HG03135 (cell line): Measurements from ENCODE around the gene SLF1.

ENCODE experiments used
- ATAC-seq: cut with Tn5 transposase; IDR thresholded peaks from one replicate; pipeline ENCODE4 v1.9.1; 2021; ENCODE audit warnings: mild to moderate bottlenecking, moderate library complexity; ENCODE audit not compliant: unreplicated experiment

The SLF1 gene

DNA sequence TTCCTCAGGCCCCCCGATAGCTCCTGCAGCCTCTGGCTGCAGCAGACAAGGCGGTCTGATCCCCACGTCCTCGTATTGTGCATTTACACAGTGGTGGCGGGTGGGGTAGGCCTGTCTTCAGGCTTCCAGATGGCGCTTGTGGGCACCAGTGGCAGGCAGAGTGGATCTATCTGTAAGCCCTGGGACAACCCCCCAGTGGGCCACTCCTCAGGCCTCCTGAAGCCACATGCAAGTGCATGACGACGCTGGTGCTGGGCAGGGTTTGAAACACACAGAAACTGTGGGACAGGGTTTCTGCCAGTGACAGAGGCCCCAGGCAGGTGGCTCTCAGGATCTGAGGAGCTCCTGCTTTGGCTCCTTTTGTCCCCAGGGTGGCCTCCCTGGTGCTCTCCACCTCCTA is 42.0 kb downstream of the SLF1 start:
- no peak for ATAC-seq

DNA sequence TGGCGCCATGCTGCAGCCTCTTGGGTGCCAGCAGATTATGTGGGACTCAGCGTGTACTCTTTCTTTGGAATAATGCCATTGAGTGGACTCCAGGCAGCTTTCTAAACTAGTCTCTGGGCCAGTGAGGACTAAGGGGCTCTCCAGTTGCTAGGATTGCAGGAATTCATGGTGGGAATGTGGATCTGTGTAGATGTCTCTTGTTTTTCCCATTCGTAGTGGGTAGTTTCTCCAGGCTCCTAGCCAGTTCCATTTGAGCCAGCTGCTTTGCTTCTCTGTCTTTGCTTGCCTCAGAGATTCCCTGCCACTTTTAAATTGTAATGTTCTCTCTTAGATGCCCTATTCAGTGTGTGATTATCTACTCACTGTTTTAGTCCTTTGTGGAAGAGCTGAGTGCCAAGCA is 42.6 kb downstream of the SLF1 start:
- no peak for ATAC-seq

DNA sequence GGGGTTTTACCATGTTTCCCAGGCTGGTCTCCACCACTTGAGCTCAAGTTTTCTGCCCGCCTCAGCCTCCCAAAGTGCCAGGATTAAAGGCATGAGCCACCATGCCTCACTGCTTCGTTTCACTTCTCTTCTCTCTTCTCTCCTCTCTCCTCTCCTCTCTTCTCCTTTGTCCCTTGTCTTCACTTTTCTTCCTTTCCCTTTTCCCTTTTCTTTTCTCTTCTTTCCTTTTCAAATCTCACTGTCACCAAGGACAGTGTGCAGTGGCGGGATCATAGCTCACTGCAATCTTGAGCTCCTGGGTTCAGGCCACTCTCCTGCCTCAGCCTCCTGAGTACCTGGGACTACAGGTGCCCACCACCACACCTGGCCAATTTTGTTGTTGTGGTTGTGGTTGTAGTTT is 49.5 kb downstream of the SLF1 start:
- no peak for ATAC-seq

DNA sequence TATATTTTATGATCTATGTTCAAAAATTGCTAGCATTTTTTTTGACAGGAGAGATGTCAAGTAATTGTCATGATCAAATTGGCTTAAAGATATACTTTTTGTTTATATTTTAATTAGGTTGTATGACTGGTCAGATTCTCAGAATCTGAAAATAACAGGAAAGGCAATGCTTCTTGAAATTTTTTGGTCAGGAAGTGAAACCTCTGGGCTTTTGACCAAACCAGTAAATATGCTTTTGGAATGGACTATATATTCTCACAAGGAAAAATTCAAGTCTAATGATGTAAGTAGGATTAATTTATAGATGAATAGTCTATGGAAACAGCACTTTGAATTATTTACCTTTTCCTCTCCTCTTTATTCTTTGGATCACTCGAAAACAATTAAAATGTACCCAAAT is 52.3 kb downstream of the SLF1 start:
- ATAC-seq = no peak

DNA sequence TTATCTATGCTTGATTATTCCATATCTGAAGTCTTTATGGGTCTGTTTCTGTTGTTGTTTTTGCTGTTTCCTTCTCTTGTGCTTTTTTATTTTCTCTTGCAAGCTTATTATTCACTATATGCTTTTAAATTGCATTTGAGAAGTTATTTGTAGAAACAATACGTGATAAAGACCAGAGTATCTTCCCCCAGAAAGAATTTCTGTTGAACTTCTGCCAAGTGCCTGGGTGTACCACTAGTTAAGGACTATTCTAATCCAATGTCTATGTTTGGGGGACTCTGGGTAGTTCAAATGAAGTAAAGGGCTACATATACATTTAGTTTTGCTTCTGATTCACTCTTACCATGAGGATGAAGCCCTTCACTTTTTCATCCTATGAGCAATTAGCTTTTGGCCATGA is 54.3 kb downstream of the SLF1 start:
- ATAC-seq = no peak

DNA sequence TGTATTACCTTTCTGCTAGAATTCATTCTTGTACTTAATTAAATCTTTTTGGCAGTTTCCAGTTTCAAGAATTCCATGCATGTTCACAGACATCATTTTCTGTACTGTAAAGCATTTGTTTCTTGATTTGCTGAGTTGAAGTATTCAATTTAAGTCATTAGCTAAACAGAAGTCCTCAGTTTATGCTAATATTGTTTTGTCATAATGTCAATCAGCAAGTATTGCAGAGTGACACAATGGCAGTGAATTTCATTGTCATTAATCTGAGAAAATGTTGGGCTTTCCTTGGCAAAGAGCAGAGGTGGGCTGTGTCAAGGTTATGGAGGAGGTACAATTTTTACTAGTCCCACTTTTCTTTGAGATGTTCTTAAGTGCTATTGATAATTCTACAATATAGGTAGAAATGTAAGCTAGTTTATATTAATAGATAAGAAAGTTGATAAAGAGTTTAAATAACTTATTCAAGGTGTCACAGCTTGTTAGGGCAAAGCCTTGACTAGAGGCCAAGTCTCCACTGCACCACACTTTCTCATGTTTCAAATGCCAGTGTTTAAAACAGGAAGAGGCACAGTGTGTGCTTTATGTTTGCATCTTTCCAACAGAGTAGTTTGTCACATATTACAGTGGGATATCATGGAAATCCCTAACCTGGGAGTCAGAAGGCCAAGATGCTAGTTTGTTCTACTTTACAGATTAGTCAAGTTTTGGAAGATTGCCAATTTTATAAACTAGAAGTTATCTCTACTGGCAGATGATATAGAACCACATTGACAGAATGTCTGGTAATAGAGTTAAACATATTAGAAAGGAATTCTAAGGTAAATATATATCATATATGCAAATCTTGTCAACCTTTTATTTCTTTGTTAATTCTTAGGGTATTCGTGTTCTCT is 56.3 kb downstream of the SLF1 start:
- no peak for ATAC-seq

DNA sequence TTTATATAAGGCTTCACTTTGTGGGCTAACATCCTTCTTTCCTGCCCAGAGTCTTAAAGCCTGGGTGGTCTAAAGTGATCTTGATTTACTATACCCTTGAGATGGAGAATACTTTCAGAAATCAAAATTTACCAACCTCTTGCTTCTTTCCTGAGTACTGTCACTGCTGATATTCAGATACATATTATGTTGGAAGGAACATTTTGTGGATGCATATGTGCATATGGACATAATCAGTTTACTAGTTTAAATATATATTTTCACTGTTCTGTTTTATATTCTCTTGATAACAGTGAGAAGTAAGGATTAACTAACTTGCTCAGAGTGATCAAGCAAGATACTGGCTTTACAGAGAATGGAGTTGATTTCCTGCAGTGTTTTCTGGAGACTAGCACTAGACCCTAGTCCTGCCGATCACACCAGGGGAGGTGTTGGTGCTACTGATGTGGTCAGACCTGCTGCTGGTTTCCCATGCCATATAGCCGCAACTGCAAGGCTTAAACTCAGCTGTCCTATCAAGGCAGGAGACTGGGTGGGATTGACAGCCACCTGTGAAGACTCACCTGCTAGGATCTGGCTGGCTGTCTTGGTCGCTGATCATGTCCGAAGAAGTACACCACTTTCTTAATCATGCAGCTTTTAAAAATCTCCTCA is 57.6 kb downstream of the SLF1 start:
- ATAC-seq = no peak

DNA sequence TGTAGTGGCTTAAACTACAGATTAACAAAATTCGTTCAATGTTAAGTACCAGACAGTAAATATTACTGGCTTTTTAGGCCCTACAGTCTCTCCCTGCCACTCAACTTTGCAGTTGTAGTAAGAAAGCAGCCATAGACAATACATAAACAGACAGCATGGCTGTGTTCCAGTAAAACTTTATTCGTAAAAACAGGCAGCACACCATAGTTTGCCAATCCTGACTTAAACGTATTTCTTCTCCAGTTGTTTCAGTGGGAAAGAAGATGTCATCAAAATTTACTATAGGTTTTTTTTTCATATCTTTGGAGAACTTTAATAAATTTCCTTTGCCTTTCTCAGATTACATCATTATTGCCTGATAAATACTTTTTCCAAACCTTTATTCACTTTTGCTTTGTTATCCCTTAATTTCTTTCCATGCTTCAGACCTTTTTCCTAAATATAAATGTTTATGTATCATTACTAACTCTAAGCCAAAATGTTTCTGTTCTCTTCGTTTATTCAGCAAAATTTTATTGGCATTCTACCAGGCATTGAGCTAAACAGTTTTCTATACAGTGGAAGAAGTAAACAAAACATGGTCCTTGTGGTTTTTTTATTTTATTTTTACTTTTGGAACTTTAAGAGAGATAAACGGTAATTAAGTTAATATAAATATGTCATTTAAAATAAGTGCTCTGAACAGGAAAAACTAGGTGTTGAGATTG is 64.5 kb downstream of the SLF1 start:
- no peak for ATAC-seq

DNA sequence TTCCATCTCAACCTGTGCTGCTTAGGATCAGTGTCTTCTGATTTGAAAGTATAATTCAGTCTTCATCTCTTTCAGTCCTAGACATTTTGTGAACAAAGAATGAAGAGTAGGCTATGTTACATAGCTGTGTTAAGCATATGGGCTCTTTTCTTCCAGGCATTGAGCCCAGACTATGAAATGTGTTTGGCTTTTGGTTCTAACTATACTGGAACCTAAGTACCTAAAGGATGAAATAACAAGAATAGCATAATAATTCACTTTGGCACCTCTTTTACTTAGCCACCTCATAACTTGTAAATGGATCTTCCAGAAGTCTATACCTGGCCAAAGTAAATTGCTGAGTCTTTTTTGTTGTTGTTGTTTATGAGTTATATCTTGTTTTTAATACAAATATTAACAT is 71.4 kb downstream of the SLF1 start:
- ATAC-seq = no peak

DNA sequence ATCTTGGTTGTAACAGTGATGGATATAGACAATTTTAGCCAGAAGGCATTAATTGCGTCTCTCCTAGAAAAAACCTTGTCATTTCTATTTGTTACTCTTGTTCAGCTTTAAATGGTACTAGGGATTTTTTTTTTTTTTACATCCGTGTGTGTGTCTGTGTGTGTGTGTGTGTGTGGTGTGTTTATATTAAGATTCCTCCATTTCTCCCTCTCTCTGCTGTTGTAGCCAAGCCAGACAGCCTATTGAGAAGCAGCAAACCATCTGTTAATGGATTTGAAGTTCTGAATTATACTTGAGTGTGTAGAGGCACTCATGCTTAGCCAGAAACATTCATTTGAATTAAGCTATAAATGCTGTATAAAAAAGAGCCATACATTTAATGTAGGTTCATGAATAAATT is 72.3 kb downstream of the SLF1 start:
- ATAC-seq = no peak

DNA sequence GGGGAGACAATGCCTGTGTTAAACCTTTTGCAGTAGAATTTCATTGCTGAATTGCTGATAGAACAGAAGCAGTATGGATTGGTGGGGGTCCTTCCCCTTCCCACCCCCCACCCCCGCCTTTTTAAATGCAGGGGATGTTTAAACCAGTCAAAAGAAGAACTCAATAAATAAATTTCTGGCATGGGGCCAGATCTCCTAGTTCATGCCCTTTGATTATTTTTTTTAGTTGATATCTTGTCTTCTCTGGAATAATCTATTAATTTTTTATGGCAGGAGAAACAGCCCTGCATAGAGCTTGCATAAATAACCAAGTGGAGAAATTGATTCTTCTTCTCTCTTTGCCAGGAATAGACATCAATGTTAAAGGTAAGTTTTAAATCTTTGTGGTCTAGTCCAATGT is 72.8 kb downstream of the SLF1 start:
- ATAC-seq = no peak

DNA sequence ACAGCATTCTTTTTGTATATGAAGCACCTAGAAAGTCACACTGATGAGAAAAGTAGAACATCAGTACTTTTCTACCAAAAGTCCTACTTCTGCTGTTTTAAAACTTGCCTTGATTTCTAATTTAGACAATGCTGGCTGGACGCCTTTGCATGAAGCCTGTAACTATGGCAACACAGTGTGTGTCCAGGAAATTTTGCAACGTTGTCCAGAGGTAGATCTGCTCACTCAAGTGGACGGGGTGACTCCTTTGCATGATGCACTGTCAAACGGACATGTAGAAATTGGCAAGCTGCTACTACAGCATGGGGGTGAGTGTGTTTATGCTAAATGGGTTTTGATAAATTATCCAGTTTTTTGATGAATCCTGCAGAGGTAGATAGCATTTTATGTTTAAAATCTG is 73.5 kb downstream of the SLF1 start:
- ATAC-seq = no peak

DNA sequence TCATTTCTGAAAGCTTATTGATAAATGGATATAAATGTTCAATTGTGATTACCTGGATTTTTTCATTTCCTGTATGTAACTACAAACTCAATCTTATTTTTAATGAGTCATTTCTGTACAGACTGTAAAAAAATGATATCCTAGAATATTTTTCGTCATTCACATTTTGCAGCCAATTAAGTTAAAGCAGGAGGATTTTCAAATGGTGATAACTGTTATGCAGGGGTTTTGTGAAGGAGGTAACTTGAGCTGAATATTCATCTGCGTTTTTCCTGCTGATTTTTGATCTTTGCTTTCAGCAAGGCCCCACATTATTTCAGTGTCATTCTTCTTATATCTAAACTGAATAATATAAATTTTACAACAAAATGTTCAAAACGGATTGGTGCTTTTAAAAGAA is 74.1 kb downstream of the SLF1 start:
- no peak for ATAC-seq

DNA sequence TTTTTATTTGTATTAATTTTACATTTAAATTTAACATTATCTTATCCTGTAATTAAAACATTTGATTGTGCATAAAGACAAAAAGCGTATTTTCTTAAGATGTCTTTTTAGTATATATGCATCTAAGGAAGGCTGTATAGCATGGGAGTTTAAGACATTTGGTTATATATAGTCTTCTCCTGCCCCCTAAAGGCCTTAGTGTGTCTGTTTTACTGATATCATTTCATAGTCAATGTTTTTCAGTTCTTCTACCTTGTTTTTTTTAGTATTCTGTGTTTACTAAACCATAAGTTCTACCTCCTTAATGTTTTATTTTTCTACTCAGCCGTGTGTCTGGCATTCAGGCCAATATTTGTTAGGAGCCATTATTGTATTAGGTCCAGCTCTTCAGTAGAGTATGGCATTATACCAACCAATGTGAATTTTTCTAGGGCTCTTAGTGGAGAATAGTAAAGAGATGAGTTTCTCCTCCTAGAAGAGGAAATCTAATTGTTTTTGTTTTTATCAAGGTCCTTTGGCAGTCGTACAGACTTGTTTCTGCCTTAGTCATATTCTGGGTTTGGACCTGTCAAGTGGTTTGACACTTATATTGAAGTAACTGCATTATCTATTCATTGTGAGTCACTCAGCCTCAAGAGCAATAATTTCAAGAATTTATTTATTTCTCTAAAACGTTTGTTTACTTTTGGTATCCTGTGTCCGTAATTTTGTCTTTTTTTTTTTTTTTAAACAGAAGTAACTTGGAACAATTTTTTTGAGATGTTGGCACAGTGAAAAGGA is 74.8 kb downstream of the SLF1 start:
- no peak for ATAC-seq

DNA sequence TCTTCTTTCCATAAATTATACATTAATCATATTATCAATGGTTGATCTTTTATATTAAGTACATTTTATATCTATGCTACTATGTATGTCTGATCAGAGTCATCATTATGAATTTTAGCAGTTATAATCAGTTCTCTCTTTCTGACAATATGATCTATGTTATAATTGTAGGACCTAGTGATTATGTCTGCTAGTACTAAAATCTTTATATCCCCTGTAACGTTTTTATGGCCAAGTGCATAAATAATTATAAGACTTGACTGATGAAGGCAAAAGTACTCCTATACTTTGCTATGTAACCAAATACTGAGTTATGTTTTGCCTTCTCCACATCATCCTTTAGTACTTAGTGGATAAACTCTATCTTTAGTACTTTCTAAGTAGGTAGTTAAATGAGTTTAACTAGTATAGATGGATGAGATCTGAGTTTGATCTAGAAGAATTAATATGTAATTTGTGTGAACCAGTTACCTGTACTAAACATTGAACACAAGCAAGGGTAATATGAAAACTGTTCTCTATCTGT is 75.4 kb downstream of the SLF1 start:
- ATAC-seq = no peak

DNA sequence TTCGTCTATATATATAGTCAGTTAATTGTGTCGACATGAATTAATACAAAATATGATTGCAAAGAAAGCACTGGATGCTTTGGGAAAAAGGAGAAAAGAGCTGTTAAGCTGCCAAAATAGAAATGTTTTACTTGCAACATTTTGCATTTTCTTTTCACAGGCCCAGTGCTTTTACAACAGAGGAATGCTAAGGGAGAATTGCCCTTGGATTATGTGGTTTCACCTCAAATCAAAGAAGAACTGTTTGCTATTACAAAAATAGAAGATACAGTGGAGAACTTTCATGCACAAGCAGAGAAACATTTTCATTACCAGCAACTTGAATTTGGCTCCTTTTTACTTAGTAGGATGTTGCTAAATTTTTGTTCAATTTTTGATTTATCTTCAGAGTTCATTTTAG is 76.2 kb downstream of the SLF1 start:
- no peak for ATAC-seq

DNA sequence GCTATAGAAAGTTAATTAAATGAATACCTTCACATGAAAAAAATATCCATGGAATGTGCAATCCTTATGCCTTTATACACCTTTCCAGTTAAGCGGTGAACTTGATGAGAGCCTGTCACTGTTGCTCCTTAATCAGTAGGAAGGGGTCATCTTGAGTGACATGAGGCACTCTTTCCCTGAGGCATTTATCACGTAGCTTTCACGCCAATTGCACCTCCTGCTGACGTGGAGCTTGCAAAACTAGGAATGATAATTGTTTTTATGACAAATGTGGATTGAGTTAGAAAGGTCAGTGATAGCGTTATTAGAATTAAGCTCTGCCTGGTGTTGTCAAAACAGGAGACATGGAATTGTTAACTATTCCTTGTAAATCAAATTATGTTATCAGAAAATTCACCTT is 79.7 kb downstream of the SLF1 start:
- ATAC-seq = no peak

DNA sequence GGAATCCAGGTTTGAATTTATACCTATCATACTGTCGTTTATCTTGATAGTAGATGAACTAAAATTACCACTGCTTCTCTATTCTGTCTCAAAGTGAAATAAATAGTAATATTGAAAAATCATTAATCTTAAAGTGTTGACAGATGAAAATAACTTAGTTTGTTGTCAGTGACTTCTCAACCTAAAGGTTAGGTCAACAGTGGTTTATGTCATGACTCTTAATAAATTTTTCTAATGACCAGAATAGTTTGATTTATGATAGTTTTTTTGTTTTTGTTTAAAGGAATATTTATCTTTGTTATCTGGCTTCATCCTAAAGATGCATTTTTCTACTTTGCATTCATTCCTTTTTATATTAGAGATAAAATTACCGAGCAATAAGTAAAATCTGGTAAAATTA is 81.1 kb downstream of the SLF1 start:
- no peak for ATAC-seq

DNA sequence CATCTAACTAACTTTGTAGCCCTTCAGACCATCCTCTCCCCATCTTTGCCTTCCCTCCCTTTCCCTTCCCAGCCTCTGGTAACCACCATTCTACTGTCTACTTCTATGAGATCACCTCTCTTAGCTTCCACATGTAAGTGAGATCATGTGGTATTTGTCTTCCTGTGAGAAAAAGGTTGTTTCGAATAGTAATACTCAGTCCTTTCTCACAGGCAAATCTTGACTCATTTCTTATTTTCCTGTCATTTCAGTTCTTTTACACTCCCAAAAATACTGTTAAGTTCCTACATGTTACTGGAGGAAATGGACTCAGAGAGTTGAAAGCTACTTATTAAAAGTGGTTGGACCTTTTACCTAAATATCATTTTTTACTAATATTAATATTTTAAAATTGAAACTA is 82.1 kb downstream of the SLF1 start:
- peak; percentile 67 for ATAC-seq

DNA sequence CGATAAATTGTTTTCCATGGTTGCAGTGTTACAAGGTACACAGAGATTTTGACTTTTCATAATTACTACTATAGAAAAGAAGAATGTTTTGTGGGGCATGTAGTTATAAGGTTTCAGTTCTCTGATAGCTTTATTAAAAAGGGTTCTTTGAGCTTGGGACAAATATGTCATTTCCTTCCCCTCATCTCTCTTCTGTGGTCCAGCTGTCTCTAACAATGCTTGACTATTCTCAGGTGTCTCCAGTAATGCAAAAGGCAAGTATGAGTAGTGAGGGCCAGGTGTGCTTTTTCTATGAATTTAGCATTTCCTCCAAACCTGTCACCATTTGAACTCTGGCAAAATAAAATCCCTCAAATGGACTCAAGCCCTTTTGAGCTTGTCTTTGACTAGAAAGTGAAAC is 84.3 kb downstream of the SLF1 start:
- peak; percentile 71 for ATAC-seq

DNA sequence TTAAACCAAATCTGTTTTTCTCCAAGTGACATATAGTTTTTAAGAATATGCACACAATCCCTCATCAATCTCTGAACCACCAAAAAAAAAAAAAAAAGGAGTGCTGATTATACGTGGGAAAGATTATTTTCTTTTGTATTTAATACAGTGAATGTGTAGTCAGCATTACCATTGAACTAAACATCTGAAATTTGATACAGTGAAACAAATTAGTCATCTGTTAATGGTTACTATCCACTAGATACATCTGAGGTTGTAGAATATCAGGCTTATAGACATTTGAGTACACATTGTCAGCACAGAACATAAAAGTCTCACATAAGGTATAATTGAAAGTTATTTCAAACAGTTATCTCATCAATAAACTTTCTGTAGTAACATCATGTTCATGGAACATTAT is 87.0 kb downstream of the SLF1 start:
- ATAC-seq = no peak
